ENCODE data around the gene GAL3ST1. TPM values are rescaled to one million over a fixed set of nuclear protein-coding genes. Genes with fewer than 3 reads are reported as not detected.

The GAL3ST1 gene
- total RNA-seq, 5 donors from 2014 or later (not counting 1 experiment from before 2014, with no cell fraction given): 1.1 to 1.5 (median 1.5) TPM; not detected in 2

GRCh38 chr22:30511911-30512310 is 62.6 kb downstream of the GAL3ST1 start:
- no peak overlapping the region for H3K27ac ChIP-seq (ENCODE audit: low read length)
- ATAC-seq (replicated peaks in 1 of 4): no peak
- DNase-seq: no peak
- H3K4me1 ChIP-seq (ENCODE audit: control insufficient read depth in 1 of 2, extremely low read depth in 1 of 2, insufficient read depth in 2 of 2, low read length in 2 of 2): no peaks in the 10 kb centered on the region
- Mint-ChIP-seq H3K4me1 (no peaks in the 10 kb centered on the region), H3K27ac (no peak overlapping the region), H3K9me3 (no peaks in the 10 kb centered on the region), H3K27me3 (peaks cover 4 to 9% of the 10 kb centered on the region in 2 donors), H3K36me3 (no peaks in the 10 kb centered on the region), H3K4me3 (no peak overlapping the region)
- H3K27me3 ChIP-seq (replicated peaks in 1 of 2; ENCODE audit: control insufficient read depth in 2 of 2, extremely low read depth in 1 of 2, insufficient read depth in 2 of 2, low read length in 1 of 2): peaks cover 2 to 13% of the 10 kb centered on the region in 2 experiments
- CTCF ChIA-PET: no interaction called here
- WGBS (ENCODE audit: insufficient coverage): 78% methylated on average over 4 of the region's 7 CpGs
- H3K36me3 ChIP-seq (ENCODE audit: control insufficient read depth in 2 of 2, extremely low read depth in 1 of 2, insufficient read depth in 1 of 2, low read length in 1 of 2): no peaks in the 10 kb centered on the region
- no peaks in the 10 kb centered on the region for H3K9me3 ChIP-seq
- POLR2A ChIA-PET: no interaction called here
- no peak overlapping the region for H3K4me3 ChIP-seq (ENCODE audit: control insufficient read depth in 1 of 2, extremely low read depth in 1 of 2, low read length in 1 of 2)

GRCh38 chr22:30511109-30511508 is 63.4 kb downstream of the GAL3ST1 start:
- H3K4me1 ChIP-seq (ENCODE audit: control insufficient read depth in 1 of 2, extremely low read depth in 1 of 2, insufficient read depth in 2 of 2, low read length in 2 of 2): no peaks in the 10 kb centered on the region
- no peak overlapping the region for H3K27ac ChIP-seq (ENCODE audit: low read length)
- H3K27me3 Mint-ChIP-seq: peaks cover 8 to 15% of the 10 kb centered on the region in 2 donors
- no peaks in the 10 kb centered on the region for H3K9me3 Mint-ChIP-seq
- CTCF ChIA-PET: no interaction called here
- H3K36me3 Mint-ChIP-seq: no peaks in the 10 kb centered on the region
- ATAC-seq (replicated peaks in 1 of 4) (no peak), DNase-seq (no peak)
- H3K27me3 ChIP-seq (replicated peaks in 1 of 2; ENCODE audit: control insufficient read depth in 2 of 2, extremely low read depth in 1 of 2, insufficient read depth in 2 of 2, low read length in 1 of 2): peaks cover 2 to 21% of the 10 kb centered on the region in 2 experiments
- no peaks in the 10 kb centered on the region for H3K9me3 ChIP-seq
- no peak overlapping the region for H3K27ac Mint-ChIP-seq
- POLR2A ChIA-PET: no interaction called here
- no peak overlapping the region for H3K4me3 ChIP-seq (ENCODE audit: control insufficient read depth in 1 of 2, extremely low read depth in 1 of 2, low read length in 1 of 2)
- 98% methylated on average over 7 of the region's 9 CpGs for WGBS (ENCODE audit: insufficient coverage)
- no peaks in the 10 kb centered on the region for H3K4me1 Mint-ChIP-seq
- H3K36me3 ChIP-seq (ENCODE audit: control insufficient read depth in 2 of 2, extremely low read depth in 1 of 2, insufficient read depth in 1 of 2, low read length in 1 of 2): no peaks in the 10 kb centered on the region
- no peak overlapping the region for H3K4me3 Mint-ChIP-seq

- ChIA-PET POLR2A (no interaction called here), CTCF (interaction anchor here in 1 of 2 donors (0.5 kb wide), 1 partner anchor 571 kb away, joined by 3 read pairs; no protein-coding TSS in a partner anchor)
- Mint-ChIP-seq H3K27ac (no peak overlapping the region), H3K4me1 (peaks cover 0 to 1% (median 0%) of the 10 kb centered on the region in 3 donors), H3K4me3 (no peak overlapping the region), H3K36me3 (no peaks in the 10 kb centered on the region), H3K27me3 (peaks cover 22 to 36% of the 10 kb centered on the region in 2 donors), H3K9me3 (no peaks in the 10 kb centered on the region)
- no peaks in the 10 kb centered on the region for H3K9me3 ChIP-seq
- DNase-seq: no peak
- no peak overlapping the region for H3K27ac ChIP-seq (ENCODE audit: low read length)
- WGBS (ENCODE audit: insufficient coverage): no CpG with 5 or more reads among the region's 5 CpGs
- no peak for ATAC-seq (replicated peaks in 1 of 4)
- H3K36me3 ChIP-seq (ENCODE audit: control insufficient read depth in 2 of 2, extremely low read depth in 1 of 2, insufficient read depth in 1 of 2, low read length in 1 of 2): no peaks in the 10 kb centered on the region
- peaks cover 0 to 4% of the 10 kb centered on the region in 2 experiments for H3K4me1 ChIP-seq (ENCODE audit: control insufficient read depth in 1 of 2, extremely low read depth in 1 of 2, insufficient read depth in 2 of 2, low read length in 2 of 2)
- no peak overlapping the region for H3K4me3 ChIP-seq (ENCODE audit: control insufficient read depth in 1 of 2, extremely low read depth in 1 of 2, low read length in 1 of 2)
- peaks cover 2 to 48% of the 10 kb centered on the region in 2 experiments for H3K27me3 ChIP-seq (replicated peaks in 1 of 2; ENCODE audit: control insufficient read depth in 2 of 2, extremely low read depth in 1 of 2, insufficient read depth in 2 of 2, low read length in 1 of 2)
Observed at GRCh38 chr22:30508216-30508615, 66.2 kb downstream of the GAL3ST1 start.

GRCh38 chr22:30507670-30508069 is 66.8 kb downstream of the GAL3ST1 start:
- no peak overlapping the region for H3K4me3 Mint-ChIP-seq
- Histone ChIP-seq H3K27ac (ENCODE audit: low read length) (no peak overlapping the region), H3K4me1 (ENCODE audit: control insufficient read depth in 1 of 2, extremely low read depth in 1 of 2, insufficient read depth in 2 of 2, low read length in 2 of 2) (peaks cover 0 to 4% of the 10 kb centered on the region in 2 experiments), H3K9me3 (no peaks in the 10 kb centered on the region), H3K36me3 (ENCODE audit: control insufficient read depth in 2 of 2, extremely low read depth in 1 of 2, insufficient read depth in 1 of 2, low read length in 1 of 2) (no peaks in the 10 kb centered on the region), H3K27me3 (replicated peaks in 1 of 2; ENCODE audit: control insufficient read depth in 2 of 2, extremely low read depth in 1 of 2, insufficient read depth in 2 of 2, low read length in 1 of 2) (peaks cover 2 to 53% of the 10 kb centered on the region in 2 experiments), H3K4me3 (ENCODE audit: control insufficient read depth in 1 of 2, extremely low read depth in 1 of 2, low read length in 1 of 2) (no peak overlapping the region)
- no peaks in the 10 kb centered on the region for H3K9me3 Mint-ChIP-seq
- peaks cover 0 to 1% (median 0%) of the 10 kb centered on the region in 3 donors for H3K4me1 Mint-ChIP-seq
- peaks cover 22 to 41% of the 10 kb centered on the region in 2 donors for H3K27me3 Mint-ChIP-seq
- no peaks in the 10 kb centered on the region for H3K36me3 Mint-ChIP-seq
- POLR2A ChIA-PET: no interaction called here
- DNase-seq: no peak
- CTCF ChIA-PET: interaction anchor here in 1 of 2 donors (0.5 kb wide), 1 partner anchor 570 kb away, joined by 3 read pairs; no protein-coding TSS in a partner anchor
- ATAC-seq (replicated peaks in 1 of 4): no peak
- H3K27ac Mint-ChIP-seq: no peak overlapping the region
- 80% methylated on average over 1 of the region's 4 CpGs for WGBS (ENCODE audit: insufficient coverage)

- Mint-ChIP-seq H3K27ac (no peak overlapping the region), H3K4me3 (no peak overlapping the region), H3K4me1 (peaks cover 0 to 1% (median 0%) of the 10 kb centered on the region in 3 donors), H3K9me3 (no peaks in the 10 kb centered on the region), H3K27me3 (peaks cover 22 to 49% of the 10 kb centered on the region in 2 donors), H3K36me3 (no peaks in the 10 kb centered on the region)
- DNase-seq: no peak
- peaks cover 0 to 4% of the 10 kb centered on the region in 2 experiments for H3K4me1 ChIP-seq (ENCODE audit: control insufficient read depth in 1 of 2, extremely low read depth in 1 of 2, insufficient read depth in 2 of 2, low read length in 2 of 2)
- no peak overlapping the region for H3K4me3 ChIP-seq (ENCODE audit: control insufficient read depth in 1 of 2, extremely low read depth in 1 of 2, low read length in 1 of 2)
- ATAC-seq (replicated peaks in 1 of 4): no peak
- H3K36me3 ChIP-seq (ENCODE audit: control insufficient read depth in 2 of 2, extremely low read depth in 1 of 2, insufficient read depth in 1 of 2, low read length in 1 of 2): no peaks in the 10 kb centered on the region
- ChIA-PET POLR2A (no interaction called here), CTCF (no interaction called here)
- no peaks in the 10 kb centered on the region for H3K9me3 ChIP-seq
- 92% methylated on average over 8 of the region's 8 CpGs for WGBS (ENCODE audit: insufficient coverage)
- H3K27ac ChIP-seq (ENCODE audit: low read length): no peak overlapping the region
- H3K27me3 ChIP-seq (replicated peaks in 1 of 2; ENCODE audit: control insufficient read depth in 2 of 2, extremely low read depth in 1 of 2, insufficient read depth in 2 of 2, low read length in 1 of 2): peaks cover 2 to 63% of the 10 kb centered on the region in 2 experiments
Observed at GRCh38 chr22:30506507-30506968, 67.9 kb downstream of the GAL3ST1 start.

Other genes with a start within 250 kb of the GAL3ST1 start
- 10 to 100 TPM; 56.2 to 84.3 (median 82.3) TPM for gene TBC1D10A, start 247.7 kb downstream of the GAL3ST1 start, total RNA-seq
- 100 to 1,000 TPM; 272 to 323 (median 292) TPM for gene SF3A1, start 217.8 kb downstream of the GAL3ST1 start, total RNA-seq
- 10 to 100 TPM in 1 of 5 donors, 1 to 10 TPM in 4; 4.6 to 10.9 (median 5.1) TPM for gene CCDC157, start 217.7 kb downstream of the GAL3ST1 start, total RNA-seq
- gene RNF215, start 187.3 kb downstream of the GAL3ST1 start, total RNA-seq: 1 to 10 TPM; 6.2 to 8.4 (median 6.3) TPM
- 10 to 100 TPM; 10.9 to 87.9 (median 15.8) TPM for gene SEC14L2, start 177.6 kb downstream of the GAL3ST1 start, total RNA-seq
- gene MTFP1, start 148.9 kb downstream of the GAL3ST1 start, total RNA-seq: 10 to 100 TPM; 22.7 to 59.2 (median 29.4) TPM
- not detected for gene SEC14L3, start 102.6 kb downstream of the GAL3ST1 start, total RNA-seq
- under 1 TPM in 1 of 5 donors, not detected in 4; 0.10 TPM for gene SEC14L4, start 69.0 kb downstream of the GAL3ST1 start, total RNA-seq
- under 1 TPM in 1 of 5 donors, not detected in 4; 0.13 TPM for gene SEC14L6, start 27.9 kb downstream of the GAL3ST1 start, total RNA-seq
- gene PES1, start 17.2 kb upstream of the GAL3ST1 start, total RNA-seq: 10 to 100 TPM; 36.0 to 66.2 (median 63.1) TPM
- under 1 TPM; 0.26 to 0.65 (median 0.57) TPM for gene TCN2, start 32.5 kb upstream of the GAL3ST1 start, total RNA-seq
- 1 to 10 TPM; 2.9 to 4.8 (median 3.5) TPM for gene SLC35E4, start 61.1 kb upstream of the GAL3ST1 start, total RNA-seq
- gene DUSP18, start 93.2 kb upstream of the GAL3ST1 start, total RNA-seq: 10 to 100 TPM in 3 of 5 donors, 1 to 10 TPM in 2; 9.4 to 19.4 (median 18.8) TPM
- gene OSBP2, start 120.2 kb upstream of the GAL3ST1 start, total RNA-seq: 1 to 10 TPM; 1.6 to 2.8 (median 2.1) TPM

Data from T-cell (primary cell).